ENCODE measurements around the gene MACIR. TPM values are rescaled to one million over a fixed set of nuclear protein-coding genes. Genes with fewer than 3 reads are reported as not detected.

MACIR gene
- total and polyA plus RNA-seq, 2 of the 13 experiments (the other 11 are each of a cell fraction or from before 2014, with no cell fraction given) = 2.4 to 4.4 TPM

GRCh38 chr5:103294906-103295305, 36.3 kb downstream of the MACIR start:
- CTCF ChIA-PET (ENCODE audit: low intra/inter-chr PET ratio, low total read pairs) = no interaction called here
- no peak overlapping the region for H3K4me3 ChIP-seq (replicated peaks in 1 of 3; ENCODE audit: insufficient read depth in 1 of 3, low read depth in 2 of 3, low read length in 3 of 3)
- 12% methylated on average over 5 of the region's 5 CpGs for WGBS (ENCODE audit: low lambda C conversion rate)
- no peaks in the 10 kb centered on the region for H3K36me3 ChIP-seq (replicated peaks in 1 of 2; ENCODE audit: control insufficient read depth in 1 of 2, insufficient read depth in 2 of 2, low read length in 2 of 2)
- H3K79me2 ChIP-seq (ENCODE audit: insufficient read depth, low read length) = no peaks in the 10 kb centered on the region
- intact Hi-C loops (cut with micrococcal nuclease; ENCODE audit: unreplicated experiment) (no loop called here), in situ Hi-C loops (cut with HindIII; ENCODE audit: extremely low pct_ligation_motif_present, low pct_unique_long_range_greater_than_20kb) (no loop called here)
- no peak for FAIRE-seq
- H3K27me3 ChIP-seq (ENCODE audit: control insufficient read depth in 1 of 2, insufficient read depth in 2 of 2, low read length in 2 of 2) = 0 out of 5 replicates have a peak, but pooled peaks cover 0 to 4% of the 10 kb centered on the region in 2 experiments
- BruUV-seq (replicated peaks) = no TSS peak
- POLR2A ChIA-PET = no interaction called here
- H4K20me1 ChIP-seq (ENCODE audit: insufficient read depth, low read length) = no peaks in the 10 kb centered on the region
- no peak overlapping the region for H3K27ac ChIP-seq (ENCODE audit: extremely low read length, insufficient read depth, low read length)
- H2AFZ ChIP-seq (ENCODE audit: low read length) = no peak overlapping the region
- DNase-seq (ENCODE audit: low spot score) = no peak
- no peaks in the 10 kb centered on the region for H3K9me3 ChIP-seq (ENCODE audit: low read length)
- ATAC-seq = no peak
- TF ChIP-seq ZEB1 (IDR thresholded peaks at IDR 0.05; ENCODE audit: insufficient replicate concordance, low read depth) (no peak), ETV5 (CRISPR knock-in tag; IDR thresholded peaks at IDR 0.05; ENCODE audit: borderline replicate concordance) (no peak), ZNF687 (CRISPR knock-in tag; IDR thresholded peaks at IDR 0.05) (no peak), TCF7L2 (IDR thresholded peaks at IDR 0.05; ENCODE audit: low read depth, low read length) (no peak)
- no peak overlapping the region for H3K4me2 ChIP-seq (ENCODE audit: low read depth, low read length)
- H3K4me1 ChIP-seq (ENCODE audit: insufficient read depth, low read length) = no peaks in the 10 kb centered on the region
- no peak overlapping the region for H3K9ac ChIP-seq (ENCODE audit: insufficient read depth, low read depth, low read length)

DNA sequence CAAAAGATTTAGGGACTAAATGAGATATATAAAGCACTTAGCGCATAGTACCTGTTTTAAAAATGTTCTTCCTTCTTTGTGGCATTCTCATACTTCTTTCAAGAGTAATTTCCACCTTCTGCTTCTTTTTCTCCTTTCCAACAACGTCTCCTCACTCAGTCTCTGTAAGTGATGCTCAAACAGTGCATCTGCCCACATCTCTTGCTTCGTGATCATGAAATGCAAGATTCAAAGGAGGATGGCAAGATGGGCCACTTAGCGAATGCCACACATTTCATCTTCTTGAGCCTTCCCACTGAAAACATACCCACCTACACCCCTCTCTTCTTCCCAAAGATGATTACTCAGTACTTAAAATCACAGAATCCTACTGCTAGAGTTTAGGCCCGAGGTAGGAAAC, 36.9 kb downstream of the MACIR start:
- no TSS peak for BruUV-seq (replicated peaks)
- H2AFZ ChIP-seq (ENCODE audit: low read length) = no peak overlapping the region
- CTCF ChIA-PET (ENCODE audit: low intra/inter-chr PET ratio, low total read pairs) = no interaction called here
- H3K4me2 ChIP-seq (ENCODE audit: low read depth, low read length) = no peak overlapping the region
- DNase-seq (ENCODE audit: low spot score) = no peak
- no peak for FAIRE-seq
- no peak overlapping the region for H3K27ac ChIP-seq (ENCODE audit: extremely low read length, insufficient read depth, low read length)
- no peaks in the 10 kb centered on the region for H3K79me2 ChIP-seq (ENCODE audit: insufficient read depth, low read length)
- H3K4me1 ChIP-seq (ENCODE audit: insufficient read depth, low read length) = no peaks in the 10 kb centered on the region
- WGBS (ENCODE audit: low lambda C conversion rate) = 42% methylated on average over 5 of the region's 5 CpGs
- no peak for ATAC-seq
- H3K9me3 ChIP-seq (ENCODE audit: low read length) = no peaks in the 10 kb centered on the region
- no peaks in the 10 kb centered on the region for H4K20me1 ChIP-seq (ENCODE audit: insufficient read depth, low read length)
- in situ Hi-C loops (cut with HindIII; ENCODE audit: extremely low pct_ligation_motif_present, low pct_unique_long_range_greater_than_20kb) (no loop called here), intact Hi-C loops (cut with micrococcal nuclease; ENCODE audit: unreplicated experiment) (no loop called here)
- POLR2A ChIA-PET = no interaction called here
- no peak overlapping the region for H3K9ac ChIP-seq (ENCODE audit: insufficient read depth, low read depth, low read length)
- no peak overlapping the region for H3K4me3 ChIP-seq (replicated peaks in 1 of 3; ENCODE audit: insufficient read depth in 1 of 3, low read depth in 2 of 3, low read length in 3 of 3)
- H3K27me3 ChIP-seq (ENCODE audit: control insufficient read depth in 1 of 2, insufficient read depth in 2 of 2, low read length in 2 of 2) = 0 out of 5 replicates have a peak, but pooled peaks cover 0 to 4% of the 10 kb centered on the region in 2 experiments
- H3K36me3 ChIP-seq (replicated peaks in 1 of 2; ENCODE audit: control insufficient read depth in 1 of 2, insufficient read depth in 2 of 2, low read length in 2 of 2) = no peaks in the 10 kb centered on the region
- no peak for TF ChIP-seq ZNF484 (CRISPR knock-in tag; IDR thresholded peaks at IDR 0.05; ENCODE audit: borderline replicate concordance, low read depth)
- TF ChIP-seq, protein P1, sequence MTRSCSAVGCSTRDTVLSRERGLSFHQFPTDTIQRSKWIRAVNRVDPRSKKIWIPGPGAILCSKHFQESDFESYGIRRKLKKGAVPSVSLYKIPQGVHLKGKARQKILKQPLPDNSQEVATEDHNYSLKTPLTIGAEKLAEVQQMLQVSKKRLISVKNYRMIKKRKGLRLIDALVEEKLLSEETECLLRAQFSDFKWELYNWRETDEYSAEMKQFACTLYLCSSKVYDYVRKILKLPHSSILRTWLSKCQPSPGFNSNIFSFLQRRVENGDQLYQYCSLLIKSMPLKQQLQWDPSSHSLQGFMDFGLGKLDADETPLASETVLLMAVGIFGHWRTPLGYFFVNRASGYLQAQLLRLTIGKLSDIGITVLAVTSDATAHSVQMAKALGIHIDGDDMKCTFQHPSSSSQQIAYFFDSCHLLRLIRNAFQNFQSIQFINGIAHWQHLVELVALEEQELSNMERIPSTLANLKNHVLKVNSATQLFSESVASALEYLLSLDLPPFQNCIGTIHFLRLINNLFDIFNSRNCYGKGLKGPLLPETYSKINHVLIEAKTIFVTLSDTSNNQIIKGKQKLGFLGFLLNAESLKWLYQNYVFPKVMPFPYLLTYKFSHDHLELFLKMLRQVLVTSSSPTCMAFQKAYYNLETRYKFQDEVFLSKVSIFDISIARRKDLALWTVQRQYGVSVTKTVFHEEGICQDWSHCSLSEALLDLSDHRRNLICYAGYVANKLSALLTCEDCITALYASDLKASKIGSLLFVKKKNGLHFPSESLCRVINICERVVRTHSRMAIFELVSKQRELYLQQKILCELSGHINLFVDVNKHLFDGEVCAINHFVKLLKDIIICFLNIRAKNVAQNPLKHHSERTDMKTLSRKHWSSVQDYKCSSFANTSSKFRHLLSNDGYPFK (CRISPR knock-in tag; IDR thresholded peaks at IDR 0.05; ENCODE audit: borderline replicate concordance) = no peak
- TF ChIP-seq ZNF549 (CRISPR knock-in tag; IDR thresholded peaks at IDR 0.05) = no peak
- no peak for TF ChIP-seq PHF21A (CRISPR knock-in tag; IDR thresholded peaks at IDR 0.05)
- TF ChIP-seq RFX3 (CRISPR knock-in tag; IDR thresholded peaks at IDR 0.05) = no peak

All from HepG2 (cell line).